ENCODE measurements around the gene NPEPL1.

Gene NPEPL1

GRCh38 chr20:58703765-58704371 lies 11.3 kb downstream of the NPEPL1 start:
- Histone ChIP-seq H3K4me1 (ENCODE audit: insufficient read depth, insufficient read length) (peaks cover 7% of the 10 kb centered on the region), H3K36me3 (ENCODE audit: insufficient read depth, insufficient read length, low read length) (peaks cover 64% of the 10 kb centered on the region), H3K4me3 (ENCODE audit: insufficient read length, low read depth) (no peak overlapping the region), H3K9ac (ENCODE audit: insufficient read length, low read depth) (no peak overlapping the region), H3K27me3 (ENCODE audit: insufficient read depth, insufficient read length) (no peaks in the 10 kb centered on the region), H3K9me3 (ENCODE audit: insufficient read depth, low read length) (no peaks in the 10 kb centered on the region)
- no peak for DNase-seq (ENCODE audit: low read depth, low spot score)
- no peak for TF ChIP-seq ZNF274 (IDR thresholded peaks at IDR 0.05; ENCODE audit: low read depth, low read length)
- no peak for TF ChIP-seq YY1 (IDR thresholded peaks at IDR 0.05; ENCODE audit: insufficient read depth, insufficient read length)
- no peak for TF ChIP-seq SUZ12 (IDR thresholded peaks at IDR 0.05; ENCODE audit: extremely low read depth, insufficient read depth, insufficient read length)

GRCh38 chr20:58705208-58705926 lies 12.8 kb downstream of the NPEPL1 start:
- no peak for DNase-seq (ENCODE audit: low read depth, low spot score)
- Histone ChIP-seq H3K4me3 (ENCODE audit: insufficient read length, low read depth) (no peak overlapping the region), H3K9me3 (ENCODE audit: insufficient read depth, low read length) (no peaks in the 10 kb centered on the region), H3K4me1 (ENCODE audit: insufficient read depth, insufficient read length) (peaks cover 8% of the 10 kb centered on the region), H3K9ac (ENCODE audit: insufficient read length, low read depth) (no peak overlapping the region), H3K36me3 (ENCODE audit: insufficient read depth, insufficient read length, low read length) (peaks cover 54% of the 10 kb centered on the region), H3K27me3 (ENCODE audit: insufficient read depth, insufficient read length) (no peaks in the 10 kb centered on the region)
- TF ChIP-seq SUZ12 (IDR thresholded peaks at IDR 0.05; ENCODE audit: extremely low read depth, insufficient read depth, insufficient read length) (no peak), ZNF274 (IDR thresholded peaks at IDR 0.05; ENCODE audit: low read depth, low read length) (no peak), YY1 (IDR thresholded peaks at IDR 0.05; ENCODE audit: insufficient read depth, insufficient read length) (no peak)

- H3K36me3 ChIP-seq (ENCODE audit: insufficient read depth, insufficient read length, low read length): peaks cover 48% of the 10 kb centered on the region
- no peak overlapping the region for H3K4me3 ChIP-seq (ENCODE audit: insufficient read length, low read depth)
- H3K4me1 ChIP-seq (ENCODE audit: insufficient read depth, insufficient read length): peaks cover 10% of the 10 kb centered on the region
- H3K27me3 ChIP-seq (ENCODE audit: insufficient read depth, insufficient read length): no peaks in the 10 kb centered on the region
- no peaks in the 10 kb centered on the region for H3K9me3 ChIP-seq (ENCODE audit: insufficient read depth, low read length)
- TF ChIP-seq ZNF274 (IDR thresholded peaks at IDR 0.05; ENCODE audit: low read depth, low read length): no peak
- TF ChIP-seq SUZ12 (IDR thresholded peaks at IDR 0.05; ENCODE audit: extremely low read depth, insufficient read depth, insufficient read length): no peak
- no peak for TF ChIP-seq YY1 (IDR thresholded peaks at IDR 0.05; ENCODE audit: insufficient read depth, insufficient read length)
- DNase-seq (ENCODE audit: low read depth, low spot score): no peak
- no peak overlapping the region for H3K9ac ChIP-seq (ENCODE audit: insufficient read length, low read depth)
Measured at GRCh38 chr20:58706150-58706892, 13.7 kb downstream of the NPEPL1 start.

- no peak overlapping the region for H3K9ac ChIP-seq (ENCODE audit: insufficient read length, low read depth)
- H3K4me3 ChIP-seq (ENCODE audit: insufficient read length, low read depth): no peak overlapping the region
- H3K9me3 ChIP-seq (ENCODE audit: insufficient read depth, low read length): no peaks in the 10 kb centered on the region
- H3K36me3 ChIP-seq (ENCODE audit: insufficient read depth, insufficient read length, low read length): peaks cover 40% of the 10 kb centered on the region
- H3K27me3 ChIP-seq (ENCODE audit: insufficient read depth, insufficient read length): no peaks in the 10 kb centered on the region
- H3K4me1 ChIP-seq (ENCODE audit: insufficient read depth, insufficient read length): peaks cover 6% of the 10 kb centered on the region
- TF ChIP-seq ZNF274 (IDR thresholded peaks at IDR 0.05; ENCODE audit: low read depth, low read length): no peak
- no peak for DNase-seq (ENCODE audit: low read depth, low spot score)
Measured at GRCh38 chr20:58706975-58707681, 14.5 kb downstream of the NPEPL1 start.

GRCh38 chr20:58707770-58708169 lies 15.2 kb downstream of the NPEPL1 start:
- TF ChIP-seq YY1 (IDR thresholded peaks at IDR 0.05; ENCODE audit: insufficient read depth, insufficient read length) (no peak), ZNF274 (IDR thresholded peaks at IDR 0.05; ENCODE audit: low read depth, low read length) (no peak), SUZ12 (IDR thresholded peaks at IDR 0.05; ENCODE audit: extremely low read depth, insufficient read depth, insufficient read length) (no peak)
- Histone ChIP-seq H3K9ac (ENCODE audit: insufficient read length, low read depth) (no peak overlapping the region), H3K36me3 (ENCODE audit: insufficient read depth, insufficient read length, low read length) (peaks cover 33% of the 10 kb centered on the region), H3K4me3 (ENCODE audit: insufficient read length, low read depth) (no peak overlapping the region), H3K9me3 (ENCODE audit: insufficient read depth, low read length) (no peaks in the 10 kb centered on the region), H3K27me3 (ENCODE audit: insufficient read depth, insufficient read length) (no peaks in the 10 kb centered on the region), H3K4me1 (ENCODE audit: insufficient read depth, insufficient read length) (peaks cover 6% of the 10 kb centered on the region)
- DNase-seq (ENCODE audit: low read depth, low spot score): no peak

- no peaks in the 10 kb centered on the region for H3K27me3 ChIP-seq (ENCODE audit: insufficient read depth, insufficient read length)
- peaks cover 27% of the 10 kb centered on the region for H3K36me3 ChIP-seq (ENCODE audit: insufficient read depth, insufficient read length, low read length)
- H3K9ac ChIP-seq (ENCODE audit: insufficient read length, low read depth): no peak overlapping the region
- H3K9me3 ChIP-seq (ENCODE audit: insufficient read depth, low read length): no peaks in the 10 kb centered on the region
- peaks cover 6% of the 10 kb centered on the region for H3K4me1 ChIP-seq (ENCODE audit: insufficient read depth, insufficient read length)
- no peak overlapping the region for H3K4me3 ChIP-seq (ENCODE audit: insufficient read length, low read depth)
- no peak for DNase-seq (ENCODE audit: low read depth, low spot score)
- TF ChIP-seq ZNF274 (IDR thresholded peaks at IDR 0.05; ENCODE audit: low read depth, low read length) (no peak), YY1 (IDR thresholded peaks at IDR 0.05; ENCODE audit: insufficient read depth, insufficient read length) (no peak), SUZ12 (IDR thresholded peaks at IDR 0.05; ENCODE audit: extremely low read depth, insufficient read depth, insufficient read length) (no peak)
Measured at GRCh38 chr20:58708246-58708931, 15.8 kb downstream of the NPEPL1 start.
